C4-2B (cell line): Measurements from ENCODE around the gene NEAT1.

Experiments used
- H3K27ac ChIP-seq: fragments of 450-650 bp; 2 replicates; pipeline ENCODE4 v1.5.1; 2017
- CTCF ChIP-seq: fragments of 450-650 bp; conservative IDR thresholded peaks from 2 replicates; pipeline ENCODE4 v1.5.1; 2017; ENCODE audit warnings: mild to moderate bottlenecking
- ZFX ChIP-seq: fragments of 450-650 bp; IDR thresholded peaks from 2 replicates; pipeline ENCODE4 v1.6.1; 2017

Gene NEAT1

GRCh38 chr11:65378208-65378927, 44.2 kb upstream of the NEAT1 start:
- TF ChIP-seq CTCF, result no peak
- no peak for TF ChIP-seq ZFX
- H3K27ac ChIP-seq, result no peak overlapping the region

- no peak for TF ChIP-seq ZFX
- TF ChIP-seq CTCF, result no peak
- H3K27ac ChIP-seq, result no peak overlapping the region
Observed at GRCh38 chr11:65378928-65379638, 43.5 kb upstream of the NEAT1 start.

DNA sequence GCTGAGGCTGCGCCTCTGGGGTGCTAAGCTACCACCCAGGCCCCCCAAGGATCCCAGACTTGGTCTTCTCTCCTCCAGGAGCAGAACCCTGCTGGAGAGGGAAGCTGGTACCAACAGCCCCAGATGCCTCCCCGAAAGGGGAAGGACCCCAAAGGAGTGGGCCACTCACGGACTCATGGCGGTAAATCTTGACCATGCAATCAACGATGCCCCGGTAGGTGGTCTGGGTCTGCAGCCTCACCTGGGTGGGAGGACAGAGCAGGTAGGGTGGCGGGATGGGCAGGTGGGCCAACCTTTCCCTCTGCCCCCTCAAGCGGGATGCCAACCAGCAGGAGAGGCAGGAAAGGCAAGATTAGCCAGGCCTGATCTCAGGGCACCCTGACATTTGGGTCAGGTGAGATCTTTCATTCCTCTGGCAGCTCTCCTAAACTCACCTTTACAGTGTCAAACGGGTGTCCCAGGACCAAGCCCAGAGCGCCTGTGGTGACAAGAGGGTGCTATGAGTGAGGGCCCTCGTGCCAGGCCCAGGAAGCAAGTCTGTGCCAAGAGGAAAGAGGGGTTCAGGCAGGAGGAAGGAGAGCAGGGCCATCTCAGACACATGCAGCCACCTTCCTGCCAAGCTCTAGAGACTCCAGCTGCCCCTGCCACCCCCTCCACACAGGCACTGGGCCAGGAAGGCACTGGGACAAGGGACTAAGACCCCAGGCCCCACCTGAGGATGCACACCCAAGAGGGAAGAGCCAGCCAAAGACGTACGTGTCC, 42.7 kb upstream of the NEAT1 start:
- peak overlapping the region; percentile 99; the same call in 1 of the 2 replicates for H3K27ac ChIP-seq

DNA sequence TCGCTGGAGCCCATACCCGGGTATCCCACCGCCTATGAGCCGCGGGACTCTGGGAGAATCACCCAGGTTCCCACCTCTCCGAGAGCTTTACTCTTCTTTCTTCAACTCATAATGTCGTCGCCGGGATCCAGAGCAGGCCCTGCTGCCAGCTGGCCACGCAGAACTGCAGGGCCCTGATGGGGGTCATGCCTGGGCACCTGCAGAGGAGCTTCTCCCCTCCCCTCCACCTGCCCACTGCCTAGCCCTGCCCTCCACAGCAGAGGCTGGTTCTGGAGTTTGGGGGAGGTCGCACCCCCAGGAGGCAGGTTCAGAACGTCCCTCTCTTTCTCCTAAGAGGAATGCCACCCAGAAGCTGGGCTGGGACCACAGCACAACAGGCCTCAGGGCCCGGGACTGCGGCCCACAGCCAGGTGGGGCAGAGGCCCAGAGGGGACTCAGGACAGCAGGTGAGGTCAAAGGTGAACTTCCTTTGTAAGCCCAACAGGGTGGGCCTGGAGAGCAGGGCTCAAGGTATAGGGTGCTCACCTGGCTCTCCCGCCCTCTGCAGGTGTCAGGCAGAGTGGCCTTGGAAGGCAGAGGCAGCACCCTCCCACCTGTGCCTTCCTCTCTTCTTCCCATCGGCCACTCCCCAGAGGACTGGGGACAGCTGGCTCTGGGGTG, 42.0 kb upstream of the NEAT1 start:
- peak overlapping the region; percentile 99 for H3K27ac ChIP-seq

More for the DNA sequence above, 42.7 kb upstream of the NEAT1 start:
- no peak for TF ChIP-seq ZFX
- no peak for TF ChIP-seq CTCF

GRCh38 chr11:65381716-65382032, 40.9 kb upstream of the NEAT1 start:
- peak overlapping the region; percentile 99 for H3K27ac ChIP-seq
- TF ChIP-seq ZFX, result no peak
- no peak for TF ChIP-seq CTCF

More for the DNA sequence above, 42.0 kb upstream of the NEAT1 start:
- TF ChIP-seq ZFX, result no peak
- TF ChIP-seq CTCF, result no peak

GRCh38 chr11:65382033-65382803, 40.4 kb upstream of the NEAT1 start, which contains the start of gene SLC25A45:
Gene SLC25A45, minus strand, starts transcription at chr11:65382646. Its CDS starts 695 bp downstream, at chr11:65381951.
- H3K27ac ChIP-seq, result peak within 1 kb of the TSS; percentile 99
- TF ChIP-seq ZFX (peak; percentile 81; the same call in 1 of the 2 replicates), CTCF (no peak; the same call in 1 of the 2 replicates)
